GM21786 (cell line): Measurements from ENCODE around the gene MIOX.
A peak's percentile ranks its signal among the peaks of the same experiment; 100 is the strongest.
"Not testable (repeated sequence)": the region's sequence is repeated elsewhere in the genome, so short reads cannot be mapped to it uniquely, and the experiment has no call there.

ENCODE experiments used
- ATAC-seq: cut with Tn5 transposase; IDR thresholded peaks from one replicate; pipeline ENCODE4 v1.9.1; 2021; ENCODE audit not compliant: unreplicated experiment

MIOX gene

DNA sequence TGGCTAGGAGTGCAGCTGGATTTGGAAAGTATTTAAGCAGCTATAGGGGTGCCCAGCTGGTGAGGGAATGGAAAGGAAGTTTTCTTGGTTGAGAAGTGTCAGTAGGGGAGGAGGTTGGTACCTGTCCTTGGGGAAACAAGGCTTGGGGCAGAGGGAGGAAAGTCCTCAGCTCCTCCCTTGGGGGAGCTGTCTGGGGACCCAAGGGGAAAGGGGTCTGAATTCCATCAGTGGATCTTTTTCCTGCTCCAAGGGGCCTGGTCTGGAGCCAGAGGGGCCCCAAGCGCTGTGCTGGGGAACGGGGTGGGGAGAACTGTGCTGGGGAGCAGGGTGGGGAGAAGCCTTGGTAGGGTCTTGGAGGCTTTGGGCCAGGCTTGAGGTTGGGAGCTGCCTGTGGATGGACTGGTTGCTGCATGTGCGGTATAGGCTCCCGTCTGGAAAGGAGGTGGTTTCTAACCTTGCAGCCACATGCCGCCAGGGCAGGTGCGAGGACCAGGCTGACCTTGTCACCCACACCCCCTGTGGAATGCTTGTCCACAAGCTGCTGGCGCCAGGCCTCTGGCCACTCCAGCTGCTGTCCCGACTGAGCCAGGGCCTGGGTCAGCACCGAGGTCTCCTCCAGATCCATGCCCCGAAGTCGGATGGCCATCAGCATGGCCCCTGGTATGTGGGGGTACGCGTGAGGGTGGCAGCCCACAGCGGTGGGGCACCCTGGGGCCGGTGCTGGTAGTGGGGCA lies 42.2 kb downstream of the MIOX start:
- no peak for ATAC-seq

DNA sequence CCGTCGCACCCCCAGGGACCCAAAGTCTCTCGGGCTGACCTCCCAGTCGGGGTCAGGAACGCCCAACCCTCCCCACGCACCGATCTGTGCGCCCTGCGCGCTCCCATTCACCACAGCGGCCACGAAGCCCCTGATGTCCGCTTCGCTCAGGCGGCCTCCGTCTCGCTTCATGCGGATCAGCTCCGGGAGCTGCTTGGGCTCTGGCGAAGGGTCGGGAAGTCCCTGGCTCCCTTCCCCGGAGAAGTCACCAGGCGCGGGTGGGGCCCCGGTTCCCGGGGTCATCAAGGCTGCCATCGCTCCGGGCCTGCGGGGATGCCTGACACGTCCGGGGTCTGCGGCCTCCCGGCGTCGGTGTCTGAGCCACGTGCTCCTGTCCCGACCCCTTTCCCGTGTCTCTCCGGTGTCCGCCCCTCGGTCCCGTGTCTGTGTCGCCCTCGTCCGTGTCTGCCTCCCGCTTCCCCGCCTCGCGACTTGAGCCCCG lies 42.8 kb downstream of the MIOX start:
- ATAC-seq = no peak

DNA sequence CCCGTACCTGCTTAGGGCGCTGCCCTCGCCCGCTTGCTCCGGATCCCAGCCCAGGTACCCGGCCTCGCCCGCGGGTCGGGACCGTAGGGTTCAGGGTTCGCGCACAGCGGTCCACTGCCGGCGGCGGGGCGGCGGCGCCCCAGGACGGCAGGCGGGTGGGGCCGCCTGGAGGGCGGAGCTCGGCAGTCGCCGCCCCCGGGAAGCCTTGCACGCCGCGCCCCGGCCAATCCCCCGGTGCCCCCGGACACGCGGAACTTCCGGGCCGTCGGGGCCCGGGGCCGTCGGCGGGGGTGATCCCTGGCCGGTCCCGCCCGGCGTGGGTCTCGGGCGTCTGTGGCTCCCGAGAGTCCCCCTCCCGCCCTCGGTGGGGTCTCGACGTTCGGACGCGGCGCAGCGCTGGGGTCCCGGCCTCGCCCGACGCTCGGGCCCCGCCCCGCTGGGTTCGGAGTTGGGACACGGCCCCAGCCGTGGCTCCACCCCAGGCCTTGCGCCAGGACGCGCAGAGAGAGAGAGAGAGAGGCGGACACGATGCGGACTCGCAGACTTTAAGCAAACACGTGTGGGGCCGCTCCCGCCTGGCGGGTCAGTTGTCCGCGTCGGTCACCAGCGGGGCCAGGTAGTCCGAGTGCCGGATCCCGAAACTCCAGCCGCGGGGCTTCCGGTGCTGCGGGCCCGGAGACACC lies 43.4 kb downstream of the MIOX start, which contains the start of gene TYMP:
TYMP (minus strand) TSS at position 116 of the 683 bp plus-strand sequence. CDS start 303 bp downstream, outside the sequence.
- ATAC-seq = no peak

DNA sequence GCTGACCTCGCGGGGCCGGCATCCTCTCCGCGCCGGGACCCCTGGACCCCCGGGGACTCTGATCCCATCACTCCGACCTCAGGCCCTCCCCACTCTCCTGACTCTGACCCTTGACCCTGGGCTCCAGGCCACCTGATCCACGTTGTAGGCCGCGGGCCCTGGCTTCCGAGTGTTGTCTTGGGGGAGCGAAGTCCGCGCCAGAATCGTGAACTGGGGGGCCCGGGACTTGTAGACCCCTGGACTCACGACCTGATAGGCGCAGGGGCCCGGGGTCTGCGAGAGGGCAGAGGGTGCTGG lies 43.9 kb downstream of the MIOX start:
- no peak for ATAC-seq

DNA sequence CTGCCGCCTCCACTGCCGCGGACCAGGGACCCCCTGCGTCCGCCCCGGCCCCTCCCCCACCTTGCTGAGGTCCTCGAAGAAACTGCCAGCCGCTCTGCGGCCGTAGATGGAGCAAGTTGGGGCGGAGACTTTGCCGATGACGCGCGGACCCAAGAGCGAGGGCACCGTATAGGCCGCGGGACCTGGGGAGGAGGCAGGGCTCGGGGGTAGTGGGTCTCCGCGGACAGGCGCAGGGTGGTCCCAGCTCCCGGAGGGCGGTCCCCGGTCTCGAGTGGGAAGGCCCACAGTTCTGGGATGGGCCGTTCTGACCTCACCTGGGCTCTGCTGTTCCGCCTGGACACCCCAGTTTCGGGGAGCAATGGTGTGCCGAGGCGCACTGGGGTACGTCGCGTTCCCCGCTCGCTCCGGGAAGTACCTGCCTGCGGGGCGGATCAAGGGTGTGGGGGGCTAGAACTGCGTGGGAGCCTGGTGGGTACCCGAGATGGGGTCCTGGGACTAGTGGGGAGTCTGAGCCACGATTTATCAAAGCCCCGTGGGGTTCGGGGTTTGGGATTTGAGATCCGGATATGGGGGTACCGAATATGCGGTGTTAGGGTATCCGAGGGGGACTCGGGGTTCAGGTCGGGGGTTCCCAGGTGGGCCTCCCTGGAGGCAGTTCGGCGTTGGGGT lies 44.4 kb downstream of the MIOX start:
- ATAC-seq = peak; percentile 22

DNA sequence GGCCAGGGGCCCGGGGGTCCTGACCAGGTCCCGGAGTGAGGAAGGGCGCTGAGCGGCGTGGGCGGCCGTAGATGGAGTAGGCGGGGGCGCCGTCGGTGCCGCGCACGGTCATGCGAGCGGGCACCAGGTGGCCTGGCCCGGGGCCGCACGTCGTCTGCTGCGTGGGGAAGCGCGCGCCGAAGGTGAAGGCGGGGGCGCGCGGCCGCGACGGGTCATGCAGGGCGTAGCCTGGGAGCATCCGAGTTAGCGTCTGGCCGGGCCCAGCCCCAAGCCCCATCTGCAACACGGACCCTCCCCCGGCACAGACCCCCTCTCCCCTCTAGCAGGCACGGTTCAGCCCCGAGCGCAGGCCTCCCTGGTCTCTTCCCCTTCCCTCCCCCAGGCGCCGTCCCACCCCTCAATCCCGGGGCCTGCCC lies 44.9 kb downstream of the MIOX start:
- no peak for ATAC-seq

DNA sequence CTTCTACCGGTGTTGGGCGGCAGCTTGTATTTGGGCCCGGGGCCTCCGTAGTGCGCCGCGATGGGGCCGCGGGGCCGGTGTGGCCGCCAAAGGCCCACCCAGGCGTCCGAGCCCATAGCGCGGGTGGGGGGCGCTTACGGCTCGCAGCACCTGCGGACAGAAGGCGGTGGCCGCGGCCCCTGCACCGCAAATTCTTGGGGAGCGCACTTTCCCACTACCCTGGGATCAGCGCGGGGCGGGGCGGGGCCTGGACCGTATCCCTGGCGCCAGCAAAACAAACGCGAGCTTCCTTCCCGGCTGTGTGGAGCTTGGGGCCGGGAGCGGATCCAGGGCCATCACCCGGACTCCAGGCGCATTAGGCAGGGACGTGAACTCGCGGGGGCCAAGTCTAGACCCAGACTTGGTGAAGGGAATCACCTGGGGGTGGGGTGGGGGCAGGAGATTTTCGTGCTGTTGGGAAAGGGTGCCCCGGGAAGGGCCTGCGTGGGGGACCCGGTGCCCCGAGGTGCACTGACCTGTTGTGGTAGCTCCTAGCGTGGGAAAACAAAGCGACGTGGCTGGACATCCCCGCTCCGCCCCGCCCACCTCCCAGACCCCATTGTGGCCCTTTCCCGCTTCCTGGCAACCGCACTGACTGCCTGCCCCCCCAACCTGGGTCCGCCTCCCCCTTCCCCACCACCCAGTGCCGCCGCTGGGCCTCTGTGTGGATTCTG lies 45.5 kb downstream of the MIOX start:
- ATAC-seq = no peak

DNA sequence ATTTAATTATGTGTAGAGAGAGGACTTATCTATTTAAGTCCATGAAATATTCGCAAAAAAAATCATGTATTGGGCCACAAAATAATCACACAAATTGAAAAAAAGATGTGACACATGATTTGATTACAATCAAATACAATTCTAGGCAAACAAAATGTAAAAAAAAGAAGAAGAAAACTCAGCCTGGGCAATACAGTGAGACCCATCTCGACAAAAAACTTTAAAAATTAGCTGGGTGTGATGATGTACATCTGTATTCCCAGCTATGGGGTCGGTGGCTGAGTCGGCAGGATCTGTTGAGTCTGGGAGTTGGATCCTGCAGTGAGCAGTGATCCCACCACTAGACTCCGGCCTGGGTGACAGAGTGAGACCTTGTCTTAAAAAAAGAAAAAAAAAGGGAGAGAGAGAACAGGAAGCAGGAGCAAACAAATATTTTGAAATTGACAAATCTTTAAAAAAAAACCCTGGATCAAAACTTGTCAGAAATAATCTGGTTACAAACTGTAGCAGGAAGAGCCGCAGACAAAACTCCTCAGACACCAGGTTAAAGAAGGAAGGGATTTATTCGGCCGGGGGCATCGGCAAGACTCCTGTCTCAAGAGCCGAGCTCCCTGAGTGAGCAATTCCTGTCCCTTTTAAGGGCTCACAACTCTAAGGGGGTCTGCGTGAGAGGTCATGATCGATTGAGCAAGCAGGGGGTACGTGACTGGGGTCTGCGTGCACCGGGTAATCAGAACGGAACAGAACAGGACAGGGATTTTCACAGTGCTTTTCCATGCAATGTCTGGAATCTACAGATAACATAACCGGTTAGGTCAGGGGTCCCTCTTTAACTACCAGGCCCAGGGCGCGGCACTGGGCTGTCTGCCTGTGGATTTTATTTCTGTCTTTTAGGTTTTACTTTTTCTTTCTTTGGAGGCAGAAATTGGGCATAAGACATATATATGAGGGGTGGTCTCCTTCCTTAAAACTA lies 46.5 kb downstream of the MIOX start:
- no peak for ATAC-seq

DNA sequence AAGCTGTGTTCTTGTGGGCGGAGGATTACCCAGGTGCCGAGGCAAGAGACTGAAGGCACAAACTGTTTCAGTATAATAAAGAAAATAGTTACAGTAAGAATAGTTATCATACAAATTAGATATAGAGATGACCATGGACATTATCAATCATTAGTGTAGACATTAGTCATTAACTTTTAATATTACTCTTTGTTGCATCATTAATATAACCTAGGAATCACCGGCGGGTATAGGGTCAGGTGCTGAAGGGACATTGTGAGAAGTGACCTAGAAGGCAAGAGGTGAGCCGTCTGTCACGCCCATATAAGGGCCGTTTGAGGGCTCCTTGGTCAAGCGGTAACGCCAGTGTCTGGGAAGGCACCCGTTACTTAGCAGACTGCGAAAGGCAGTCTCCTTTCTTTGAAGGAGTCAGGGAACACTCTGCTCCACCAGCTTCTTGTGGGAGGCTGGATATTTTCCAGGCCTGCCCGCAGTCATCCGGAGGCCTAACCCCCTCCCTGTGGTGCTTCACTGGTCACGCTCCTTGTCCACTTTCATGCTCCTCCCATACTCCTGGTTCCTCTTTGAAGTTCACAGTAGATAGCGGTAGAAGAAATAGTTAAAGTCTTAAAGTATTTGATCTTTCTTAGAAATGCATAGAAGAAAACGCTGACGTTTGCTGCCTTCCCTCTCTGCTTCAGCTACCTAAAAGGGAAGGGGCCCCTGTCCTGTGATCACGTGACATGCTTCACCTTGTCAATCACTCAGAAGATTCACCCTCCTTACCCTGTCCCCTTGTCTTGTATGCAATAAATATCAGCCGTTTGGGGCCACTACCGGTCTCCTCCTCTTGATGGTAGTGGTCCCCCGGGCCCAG lies 47.4 kb downstream of the MIOX start:
- ATAC-seq = not testable (repeated sequence)

DNA sequence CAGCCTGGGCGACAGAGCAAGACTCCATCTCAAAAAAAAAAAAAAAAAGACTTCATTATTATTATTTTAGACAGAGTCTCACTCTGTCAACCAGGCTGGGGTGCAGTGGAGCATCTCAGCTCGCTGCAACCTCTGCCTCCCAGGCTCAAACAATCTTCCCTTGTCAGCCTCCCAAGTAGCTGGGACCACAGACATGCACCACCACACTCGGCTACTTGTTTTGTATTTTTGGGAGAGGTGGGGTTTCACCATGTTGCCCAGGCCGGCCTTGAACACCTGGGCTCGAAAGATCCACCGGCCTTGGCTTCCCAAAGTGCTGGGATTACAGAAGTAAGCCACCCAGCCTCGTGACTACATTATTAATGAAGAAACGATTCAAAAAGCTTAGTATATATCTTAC lies 48.5 kb downstream of the MIOX start:
- no peak for ATAC-seq

DNA sequence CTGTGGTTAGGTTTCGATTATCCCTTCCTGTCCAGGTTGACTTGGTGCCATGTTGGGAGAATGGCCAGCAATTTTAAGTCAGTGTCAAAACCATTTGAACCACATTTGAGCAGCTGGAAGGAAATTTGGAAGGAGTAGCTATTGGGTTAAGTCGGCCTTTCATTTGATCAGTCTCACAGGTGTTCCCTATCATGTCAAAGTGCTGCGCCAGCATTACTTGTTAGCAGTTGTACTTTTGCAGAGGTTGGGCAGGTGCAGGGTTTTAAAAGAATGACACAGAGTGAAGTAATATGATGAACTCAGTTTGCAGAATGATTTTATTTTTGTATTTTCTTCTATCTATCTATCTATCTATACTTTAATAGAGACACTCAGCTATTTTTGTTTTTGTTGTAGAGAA lies 49.6 kb downstream of the MIOX start:
- no peak for ATAC-seq

DNA sequence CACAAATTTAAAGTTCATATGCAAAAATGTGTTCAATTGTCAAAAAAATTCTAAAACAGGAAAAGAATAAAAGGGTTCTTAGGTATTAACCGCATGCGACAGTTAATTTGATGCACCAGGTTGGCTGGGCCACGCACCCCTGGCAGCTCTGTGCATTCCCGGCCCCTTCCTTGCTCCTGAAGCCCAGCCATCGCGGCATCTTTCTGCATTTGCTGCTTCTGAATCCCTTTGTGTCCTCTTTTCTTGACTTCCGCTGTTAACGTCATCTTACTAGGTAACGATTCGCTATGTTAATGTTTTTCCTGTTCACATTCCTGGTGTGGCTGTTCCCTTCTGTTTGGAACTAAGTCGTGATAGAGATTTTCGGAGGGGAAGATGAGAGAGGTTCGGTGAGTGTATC lies 51.1 kb downstream of the MIOX start:
- ATAC-seq = no peak
